ENCODE measurements around the gene CDON.

CDON gene

GRCh38 chr11:126062679-126063506 lies at the start of gene CDON:
TSS of gene CDON (minus strand) at chr11:126062866. CDS start at chr11:126023476, 39,390 bp downstream.
- FAIRE-seq (peak; percentile 94), DNase-seq (ENCODE audit: insufficient read length, low spot score) (peak; percentile 96)

GRCh38 chr11:126111458-126112116 lies 48.9 kb upstream of the CDON start:
- DNase-seq (ENCODE audit: insufficient read length, low spot score) = no peak
- FAIRE-seq = no peak

GRCh38 chr11:126109941-126110731 lies 47.5 kb upstream of the CDON start:
- DNase-seq (ENCODE audit: insufficient read length, low spot score) (no peak), FAIRE-seq (no peak)

GRCh38 chr11:126106594-126107328 lies 44.1 kb upstream of the CDON start:
- no peak for DNase-seq (ENCODE audit: insufficient read length, low spot score)
- FAIRE-seq = no peak

GRCh38 chr11:126105748-126106080 lies 43.0 kb upstream of the CDON start:
- DNase-seq (ENCODE audit: insufficient read length, low spot score) = no peak
- no peak for FAIRE-seq

- no peak for FAIRE-seq
- DNase-seq (ENCODE audit: insufficient read length, low spot score) = no peak
These were observed 42.5 kb upstream of the CDON start for GRCh38 chr11:126105022-126105747.

- FAIRE-seq (no peak), DNase-seq (ENCODE audit: insufficient read length, low spot score) (no peak)
These were observed 41.8 kb upstream of the CDON start for GRCh38 chr11:126104420-126104819.

GRCh38 chr11:126103150-126103549 lies 40.5 kb upstream of the CDON start:
- FAIRE-seq (no peak), DNase-seq (ENCODE audit: insufficient read length, low spot score) (no peak)

- DNase-seq (ENCODE audit: insufficient read length, low spot score) (no peak), FAIRE-seq (no peak)
These were observed 39.8 kb upstream of the CDON start for GRCh38 chr11:126102436-126102981.

- FAIRE-seq (no peak), DNase-seq (ENCODE audit: insufficient read length, low spot score) (no peak)
These were observed 39.2 kb upstream of the CDON start for GRCh38 chr11:126101930-126102283.

GRCh38 chr11:126101251-126101929 lies 38.7 kb upstream of the CDON start:
- FAIRE-seq (no peak), DNase-seq (ENCODE audit: insufficient read length, low spot score) (no peak)

- FAIRE-seq (no peak), DNase-seq (ENCODE audit: insufficient read length, low spot score) (no peak)
These were observed 38.0 kb upstream of the CDON start for GRCh38 chr11:126100716-126101115.

- FAIRE-seq (no peak), DNase-seq (ENCODE audit: insufficient read length, low spot score) (no peak)
These were observed 35.6 kb upstream of the CDON start for GRCh38 chr11:126098204-126098769.

GRCh38 chr11:126095745-126096144 lies 33.1 kb upstream of the CDON start:
- FAIRE-seq (no peak), DNase-seq (ENCODE audit: insufficient read length, low spot score) (no peak)

- no peak for DNase-seq (ENCODE audit: insufficient read length, low spot score)
- no peak for FAIRE-seq
These were observed 27.8 kb upstream of the CDON start for GRCh38 chr11:126090452-126090851.

- no peak for DNase-seq (ENCODE audit: insufficient read length, low spot score)
- no peak for FAIRE-seq
These were observed 26.3 kb upstream of the CDON start for GRCh38 chr11:126088999-126089398.

- FAIRE-seq (no peak), DNase-seq (ENCODE audit: insufficient read length, low spot score) (no peak)
These were observed 23.6 kb upstream of the CDON start for GRCh38 chr11:126086248-126086647.

GRCh38 chr11:126084608-126084912 lies 21.9 kb upstream of the CDON start:
- DNase-seq (ENCODE audit: insufficient read length, low spot score) (no peak), FAIRE-seq (no peak)
